Smooth muscle cell (in vitro differentiated cells): ENCODE results near the gene PRRT1B. TPM values are rescaled to one million over a fixed set of nuclear protein-coding genes. Genes with fewer than 3 reads are reported as not detected.

Experiments
- DNase-seq: peaks from one replicate; lab custom pipeline; 2025; ENCODE audit not compliant: unreplicated experiment; lab: John Stamatoyannopoulos, UW
- H2AFZ ChIP-seq: fragments of 200-600 bp; sonication (generic); 2 replicates; pipeline ENCODE4 v1.6.0; 2016; ENCODE audit warnings: antibody characterized with exemption, low read depth, mild to moderate bottlenecking
- H3F3A ChIP-seq: fragments of 200-600 bp; sonication (generic); 2 replicates; pipeline ENCODE4 v1.6.0; 2017; ENCODE audit warnings: antibody characterized with exemption, low read depth
- H3K27ac ChIP-seq: fragments of 200-600 bp; sonication (generic); 2 replicates; pipeline ENCODE4 v1.5.1; 2016; ENCODE audit warnings: low read depth, mild to moderate bottlenecking
- H3K27me3 ChIP-seq: fragments of 200-600 bp; sonication (generic); 2 replicates; pipeline ENCODE4 v1.6.1; 2016; ENCODE audit warnings: low read depth, mild to moderate bottlenecking
- H3K36me3 ChIP-seq: fragments of 200-600 bp; sonication (generic); 2 replicates; pipeline ENCODE4 v1.5.1; 2016; ENCODE audit warnings: low read depth
- H3K4me1 ChIP-seq: fragments of 200-600 bp; sonication (generic); 2 replicates; pipeline ENCODE4 v1.5.1; 2016; ENCODE audit warnings: low read depth
- H3K4me2 ChIP-seq: fragments of 200-600 bp; sonication (generic); 2 replicates; pipeline ENCODE4 v1.6.0; 2016; ENCODE audit warnings: mild to moderate bottlenecking
- H3K4me3 ChIP-seq: fragments of 200-600 bp; sonication (generic); 2 replicates; pipeline ENCODE4 v1.5.1; 2016; ENCODE audit warnings: mild to moderate bottlenecking
- H3K79me2 ChIP-seq: fragments of 200-600 bp; sonication (generic); 2 replicates; pipeline ENCODE4 v1.6.0; 2016; ENCODE audit warnings: low read depth, mild to moderate bottlenecking
- H3K9ac ChIP-seq: fragments of 200-600 bp; sonication (generic); 2 replicates; pipeline ENCODE4 v1.6.0; 2016; ENCODE audit warnings: low read depth
- H3K9me3 ChIP-seq: fragments of 200-600 bp; sonication (generic); replicated peaks from 2 replicates; pipeline ENCODE4 v1.5.1; 2016; ENCODE audit warnings: low read depth
- H4K20me1 ChIP-seq: fragments of 200-600 bp; sonication (generic); 2 replicates; pipeline ENCODE4 v1.6.0; 2016; ENCODE audit warnings: low read depth
- WGBS: methylation state at CpG from one replicate; pipeline ENCODE4 v1.1.7; 2016; ENCODE audit warnings: low lambda C conversion rate; 5-methylcytosine and 5-hydroxymethylcytosine counted together
- polyA plus RNA-seq: library from polyadenylated mRNA; unstranded; fragments of >200 nt; fragmentation: Nextera tagmentation; extraction: Ambion mirVana; gene quantifications from 2 replicates; pipeline ENCODE4 v1.2.1, GENCODE V29; 2016
- total RNA-seq: library from RNA; depleted of rRNA; stranded (reverse); fragments of >200 nt; gene quantifications from 2 replicates; pipeline ENCODE4 v1.2.3, GENCODE V29; 2014
- TF ChIP-seq, protein P1 (sequence below): fragments of 200-600 bp; sonication (generic); IDR thresholded peaks from 2 replicates; pipeline ENCODE4 v1.5.1; 2017; ENCODE audit warnings: borderline replicate concordance, mild to moderate bottlenecking, antibody characterized with exemption; ENCODE audit not compliant: insufficient read depth, poor library complexity, severe bottlenecking

Gene PRRT1B
- total and polyA plus RNA-seq, 2 experiments from 2014 or later: not detected

DNA sequence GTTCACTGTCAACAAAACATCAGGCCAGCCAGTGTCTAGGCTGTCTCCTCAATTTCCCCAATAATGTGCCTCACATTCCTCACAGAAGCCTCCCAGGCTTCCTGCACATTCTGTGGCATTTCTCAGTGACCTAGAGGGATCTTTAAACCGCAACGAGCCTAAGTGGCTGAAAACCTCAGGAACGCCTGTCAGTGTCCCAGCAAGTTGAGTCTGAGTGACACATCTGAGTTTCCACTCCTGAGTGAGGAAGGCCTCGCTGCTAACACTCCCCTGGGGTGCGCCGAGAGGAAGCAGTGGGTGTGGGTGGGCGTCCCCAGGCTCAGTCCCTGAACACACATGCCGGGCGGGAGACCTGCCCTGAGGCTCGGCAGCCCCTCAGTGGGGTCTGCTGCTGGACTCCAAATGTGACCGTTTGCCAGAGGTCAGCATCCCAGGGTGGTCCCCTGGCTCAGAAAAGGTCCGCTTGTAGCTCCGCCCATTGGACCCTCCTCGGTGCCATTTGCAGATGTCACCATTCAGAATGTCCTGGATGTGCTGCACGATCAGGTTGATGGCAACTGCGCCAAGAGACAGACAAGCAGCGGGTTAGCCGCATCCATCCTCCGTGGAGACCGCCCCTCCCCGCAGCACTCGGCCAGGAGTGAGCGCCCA, 20.5 kb upstream of the PRRT1B start:
- WGBS: 83% methylated on average over 23 of the region's 23 CpGs
- H3K4me3 ChIP-seq: no peak overlapping the region
- H3K36me3 ChIP-seq: no peaks in the 10 kb centered on the region
- H2AFZ ChIP-seq: no peak overlapping the region
- H3K9ac ChIP-seq: no peak overlapping the region
- H3K4me2 ChIP-seq: no peak overlapping the region
- H3K9me3 ChIP-seq: no peaks in the 10 kb centered on the region
- no peaks in the 10 kb centered on the region for H3K4me1 ChIP-seq
- no peaks in the 10 kb centered on the region for H3K79me2 ChIP-seq
- H3F3A ChIP-seq: peaks cover 16% of the 10 kb centered on the region
- TF ChIP-seq, protein P1, sequence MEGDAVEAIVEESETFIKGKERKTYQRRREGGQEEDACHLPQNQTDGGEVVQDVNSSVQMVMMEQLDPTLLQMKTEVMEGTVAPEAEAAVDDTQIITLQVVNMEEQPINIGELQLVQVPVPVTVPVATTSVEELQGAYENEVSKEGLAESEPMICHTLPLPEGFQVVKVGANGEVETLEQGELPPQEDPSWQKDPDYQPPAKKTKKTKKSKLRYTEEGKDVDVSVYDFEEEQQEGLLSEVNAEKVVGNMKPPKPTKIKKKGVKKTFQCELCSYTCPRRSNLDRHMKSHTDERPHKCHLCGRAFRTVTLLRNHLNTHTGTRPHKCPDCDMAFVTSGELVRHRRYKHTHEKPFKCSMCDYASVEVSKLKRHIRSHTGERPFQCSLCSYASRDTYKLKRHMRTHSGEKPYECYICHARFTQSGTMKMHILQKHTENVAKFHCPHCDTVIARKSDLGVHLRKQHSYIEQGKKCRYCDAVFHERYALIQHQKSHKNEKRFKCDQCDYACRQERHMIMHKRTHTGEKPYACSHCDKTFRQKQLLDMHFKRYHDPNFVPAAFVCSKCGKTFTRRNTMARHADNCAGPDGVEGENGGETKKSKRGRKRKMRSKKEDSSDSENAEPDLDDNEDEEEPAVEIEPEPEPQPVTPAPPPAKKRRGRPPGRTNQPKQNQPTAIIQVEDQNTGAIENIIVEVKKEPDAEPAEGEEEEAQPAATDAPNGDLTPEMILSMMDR: no peak
- no peaks in the 10 kb centered on the region for H3K27me3 ChIP-seq
- H4K20me1 ChIP-seq: peaks cover 14% of the 10 kb centered on the region
- DNase-seq: no peak
- H3K27ac ChIP-seq: peak overlapping the region; percentile 49

DNA sequence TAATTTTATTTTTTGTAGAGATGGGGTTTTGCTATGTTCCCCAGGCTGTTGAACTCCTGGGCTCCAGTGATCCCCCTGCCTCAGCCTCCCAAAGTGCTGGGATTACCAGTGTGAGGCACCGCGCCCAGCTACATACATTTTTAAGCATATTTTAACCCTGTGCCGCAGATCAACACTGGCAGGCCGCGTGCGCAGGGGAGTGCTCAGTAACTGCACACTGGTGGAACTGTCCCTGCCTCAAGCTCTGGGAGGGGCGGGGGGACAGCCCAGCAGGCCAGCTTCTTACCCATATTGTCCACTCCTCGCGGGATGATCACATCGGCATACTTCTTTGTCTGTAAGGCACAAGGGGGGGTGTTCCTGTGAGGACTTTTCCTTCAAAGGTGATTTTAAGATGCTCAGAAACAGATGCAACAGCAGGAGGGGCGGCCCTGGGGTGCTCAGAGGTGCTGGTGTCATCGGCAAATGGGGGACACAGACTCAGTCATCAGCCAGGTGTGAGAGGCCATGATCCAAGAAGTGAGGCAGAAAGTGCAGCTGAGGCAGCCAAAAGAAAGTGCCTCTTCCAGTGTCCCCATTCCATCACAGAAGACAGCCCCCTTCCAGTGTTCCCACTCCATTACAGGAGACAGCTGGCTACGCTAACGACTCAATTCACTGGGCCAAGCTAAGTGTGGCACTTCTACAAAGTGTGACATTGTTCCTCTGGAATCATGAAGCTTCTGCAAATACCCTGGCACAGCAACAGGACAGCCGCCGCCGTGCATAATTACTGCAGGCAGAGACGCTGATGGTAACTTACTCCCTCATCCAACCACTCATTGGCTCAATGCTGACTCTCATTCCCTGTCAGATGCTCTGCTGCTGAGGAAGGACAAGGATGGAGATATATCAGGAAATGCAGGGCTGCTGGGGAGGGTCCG, 19.4 kb upstream of the PRRT1B start:
- peaks cover 14% of the 10 kb centered on the region for H4K20me1 ChIP-seq
- no peak overlapping the region for H3K4me2 ChIP-seq
- H3K27ac ChIP-seq: no peak overlapping the region
- 95% methylated on average over 19 of the region's 19 CpGs for WGBS
- H3K27me3 ChIP-seq: no peaks in the 10 kb centered on the region
- no peaks in the 10 kb centered on the region for H3K36me3 ChIP-seq
- no peaks in the 10 kb centered on the region for H3K9me3 ChIP-seq
- H3K4me1 ChIP-seq: peaks cover 6% of the 10 kb centered on the region
- TF ChIP-seq, protein P1: no peak
- peaks cover 5% of the 10 kb centered on the region for H3K79me2 ChIP-seq
- H3F3A ChIP-seq: peaks cover 16% of the 10 kb centered on the region
- no peak for DNase-seq
- no peak overlapping the region for H3K4me3 ChIP-seq
- H2AFZ ChIP-seq: no peak overlapping the region
- H3K9ac ChIP-seq: no peak overlapping the region

DNA sequence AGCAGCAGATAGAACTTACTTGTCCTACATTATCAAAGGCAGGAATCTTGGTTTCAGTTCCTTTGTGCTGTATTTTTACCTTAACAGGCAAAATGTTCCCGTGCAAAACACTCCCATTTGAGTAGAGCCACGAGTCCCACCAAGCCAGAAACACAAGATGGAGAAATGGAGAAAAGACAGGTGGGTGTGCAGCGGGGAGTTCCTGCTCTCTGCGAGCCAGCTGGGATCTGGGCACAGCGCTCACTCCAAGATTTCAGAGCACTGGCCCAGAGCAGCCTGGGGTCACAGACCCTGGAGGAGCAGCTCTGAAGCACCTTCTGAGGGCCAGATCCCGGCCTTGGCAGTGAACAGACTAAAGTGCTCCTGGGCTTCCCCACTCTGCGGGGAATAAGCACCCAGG, 17.1 kb upstream of the PRRT1B start:
- H3K4me2 ChIP-seq: no peak overlapping the region
- H3K27me3 ChIP-seq: no peaks in the 10 kb centered on the region
- DNase-seq: no peak
- TF ChIP-seq, protein P1: no peak
- H3K4me1 ChIP-seq: peaks cover 6% of the 10 kb centered on the region
- 95% methylated on average over 7 of the region's 7 CpGs for WGBS
- H4K20me1 ChIP-seq: peaks cover 14% of the 10 kb centered on the region
- H3F3A ChIP-seq: peaks cover 10% of the 10 kb centered on the region
- no peaks in the 10 kb centered on the region for H3K36me3 ChIP-seq
- no peak overlapping the region for H3K27ac ChIP-seq
- no peak overlapping the region for H2AFZ ChIP-seq
- no peak overlapping the region for H3K9ac ChIP-seq
- peaks cover 6% of the 10 kb centered on the region for H3K79me2 ChIP-seq
- no peaks in the 10 kb centered on the region for H3K9me3 ChIP-seq
- H3K4me3 ChIP-seq: no peak overlapping the region
